Colonic mucosa (tissue), 4 donors: ENCODE data around the gene PRPS2. TPM values are rescaled to one million over a fixed set of nuclear protein-coding genes. Genes with fewer than 3 reads are reported as not detected.

Source experiments
- DNase-seq: peaks from one replicate; pipeline ENCODE4 v3.0.0-alpha.2; 2020
- H3K27ac ChIP-seq: fragments of 200-600 bp; one replicate; pipeline ENCODE4 v1.8.0; 2021
- H3K27me3 ChIP-seq: fragments of 200-600 bp; one replicate; pipeline ENCODE4 v1.8.0; 2021
- H3K36me3 ChIP-seq: fragments of 200-600 bp; one replicate; pipeline ENCODE4 v1.8.0; 2021
- H3K4me1 ChIP-seq: fragments of 200-600 bp; one replicate; pipeline ENCODE4 v1.8.0; 2021; ENCODE audit warnings: mild to moderate bottlenecking
- H3K4me3 ChIP-seq: fragments of 200-600 bp; one replicate; pipeline ENCODE4 v1.8.0; 2021
- H3K9ac ChIP-seq, 2 donors: one replicate each; pipeline ENCODE4 v1.7.0; 2013; ENCODE audit warnings: control low read depth in 2 of 2, low read depth in 2 of 2, low read length in 2 of 2
- H3K9me3 ChIP-seq: fragments of 200-600 bp; one replicate; pipeline ENCODE4 v1.8.0; 2021
- intact Hi-C: fragments of 100-400 bp; cut with DNase I; formaldehyde crosslinking; loops from one replicate; pipeline ENCODE4 v1.14.1; 2022
- total RNA-seq, 2 donors: library from RNA; stranded (reverse); fragmentation: NEBNext Ultra II Directional in 1 of 2; extraction: Animal tissue kit (Norgen Biotek cat#: 25700) in 1 of 2; gene quantifications; one replicate each; pipeline ENCODE4 v1.2.1, GENCODE V29; 2021
- TF ChIP-seq, protein P1 (sequence below): fragments of 200-600 bp; IDR thresholded peaks from one replicate; pipeline ENCODE4 v1.8.0; 2022; ENCODE audit warnings: antibody characterized with exemption, mild to moderate bottlenecking
- donor health status: healthy.
- donor health status: DM: no; HTN: no; CAD: no.
- donor health status: DM: no; HTN: no; CAD: no.

PRPS2 gene
- total RNA-seq, 2 donors from 2014 or later = 67.0 to 75.8 TPM

DNA sequence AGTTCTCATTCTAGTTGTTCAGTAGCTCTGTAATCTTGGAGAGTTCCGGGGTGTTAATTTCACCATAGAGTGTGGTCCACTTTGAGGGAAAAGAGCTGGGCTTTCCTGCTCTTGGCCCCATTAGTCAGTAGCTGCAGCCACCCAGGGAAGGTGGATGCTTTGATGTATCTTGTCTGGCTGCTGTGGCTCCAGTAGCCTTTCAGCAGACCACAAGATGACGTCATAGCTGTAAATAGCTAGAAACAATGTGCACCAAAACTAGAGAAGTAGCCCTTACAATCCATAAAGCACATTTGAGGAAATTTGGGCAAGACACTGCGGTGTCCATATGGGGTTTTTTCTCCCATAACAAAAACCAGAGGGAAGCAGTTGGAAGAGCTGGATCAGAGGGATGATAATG, 32.9 kb upstream of the PRPS2 start:
- TF ChIP-seq, protein P1, sequence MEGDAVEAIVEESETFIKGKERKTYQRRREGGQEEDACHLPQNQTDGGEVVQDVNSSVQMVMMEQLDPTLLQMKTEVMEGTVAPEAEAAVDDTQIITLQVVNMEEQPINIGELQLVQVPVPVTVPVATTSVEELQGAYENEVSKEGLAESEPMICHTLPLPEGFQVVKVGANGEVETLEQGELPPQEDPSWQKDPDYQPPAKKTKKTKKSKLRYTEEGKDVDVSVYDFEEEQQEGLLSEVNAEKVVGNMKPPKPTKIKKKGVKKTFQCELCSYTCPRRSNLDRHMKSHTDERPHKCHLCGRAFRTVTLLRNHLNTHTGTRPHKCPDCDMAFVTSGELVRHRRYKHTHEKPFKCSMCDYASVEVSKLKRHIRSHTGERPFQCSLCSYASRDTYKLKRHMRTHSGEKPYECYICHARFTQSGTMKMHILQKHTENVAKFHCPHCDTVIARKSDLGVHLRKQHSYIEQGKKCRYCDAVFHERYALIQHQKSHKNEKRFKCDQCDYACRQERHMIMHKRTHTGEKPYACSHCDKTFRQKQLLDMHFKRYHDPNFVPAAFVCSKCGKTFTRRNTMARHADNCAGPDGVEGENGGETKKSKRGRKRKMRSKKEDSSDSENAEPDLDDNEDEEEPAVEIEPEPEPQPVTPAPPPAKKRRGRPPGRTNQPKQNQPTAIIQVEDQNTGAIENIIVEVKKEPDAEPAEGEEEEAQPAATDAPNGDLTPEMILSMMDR = no peak
- no peak overlapping the region for H3K9ac ChIP-seq
- H3K4me3 ChIP-seq = no peak overlapping the region
- DNase-seq = no peak
- H3K36me3 ChIP-seq = no peaks in the 10 kb centered on the region
- intact Hi-C loops = no loop called here
- H3K27ac ChIP-seq = no peak overlapping the region
- H3K4me1 ChIP-seq = no peaks in the 10 kb centered on the region
- no peaks in the 10 kb centered on the region for H3K9me3 ChIP-seq
- no peaks in the 10 kb centered on the region for H3K27me3 ChIP-seq

DNA sequence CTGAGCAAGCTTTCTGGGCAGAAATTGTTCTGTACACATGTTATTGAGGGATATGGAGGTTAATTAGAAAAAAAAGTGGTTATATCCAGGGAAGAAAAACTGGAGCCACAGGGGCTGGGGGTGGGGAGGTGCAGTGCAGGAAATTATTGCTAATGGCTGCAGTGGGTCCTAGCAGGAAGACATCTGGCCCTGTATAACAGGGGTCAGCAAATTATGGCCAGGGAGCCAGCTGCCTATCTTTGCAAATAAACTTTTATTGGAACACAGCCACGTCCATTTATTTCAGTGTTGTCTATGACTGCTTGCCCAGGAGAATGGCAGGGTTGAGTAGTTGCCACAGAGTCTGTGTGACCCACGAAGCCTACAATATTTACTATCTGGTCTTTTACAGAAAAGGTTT, 23.4 kb upstream of the PRPS2 start:
- no peaks in the 10 kb centered on the region for H3K27me3 ChIP-seq
- no peak for DNase-seq
- no peak overlapping the region for H3K9ac ChIP-seq
- intact Hi-C loops = no loop called here
- TF ChIP-seq, protein P1 = no peak
- H3K27ac ChIP-seq = no peak overlapping the region
- H3K36me3 ChIP-seq = no peaks in the 10 kb centered on the region
- no peak overlapping the region for H3K4me3 ChIP-seq
- no peaks in the 10 kb centered on the region for H3K4me1 ChIP-seq
- no peaks in the 10 kb centered on the region for H3K9me3 ChIP-seq

GRCh38 chrX:12768491-12768890, 22.7 kb upstream of the PRPS2 start:
- DNase-seq = no peak
- Histone ChIP-seq H3K27me3 (no peaks in the 10 kb centered on the region), H3K27ac (no peak overlapping the region), H3K9ac (no peak overlapping the region), H3K4me3 (no peak overlapping the region), H3K36me3 (no peaks in the 10 kb centered on the region), H3K4me1 (no peaks in the 10 kb centered on the region), H3K9me3 (no peaks in the 10 kb centered on the region)
- intact Hi-C loops = no loop called here
- TF ChIP-seq, protein P1 = no peak

DNA sequence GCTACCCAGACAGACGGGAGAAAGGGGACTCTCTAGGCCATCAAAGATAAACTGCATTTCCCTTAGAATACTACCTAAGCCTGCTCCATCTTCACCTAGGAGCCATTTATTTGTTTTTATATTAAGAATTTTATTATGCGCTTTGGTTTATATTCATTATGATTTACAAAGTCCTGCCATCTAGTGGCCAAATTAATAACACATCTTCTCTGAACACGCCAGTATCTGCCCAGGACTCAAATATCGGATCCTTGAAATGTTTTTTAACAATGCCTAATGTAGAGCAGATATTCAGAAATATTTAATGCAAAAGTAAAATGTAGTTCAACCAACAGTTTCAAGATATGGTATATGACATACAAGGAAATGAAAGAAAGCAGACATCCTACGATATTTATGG, 20.8 kb upstream of the PRPS2 start:
- Histone ChIP-seq H3K4me3 (no peak overlapping the region), H3K9ac (no peak overlapping the region), H3K27me3 (no peaks in the 10 kb centered on the region), H3K9me3 (no peaks in the 10 kb centered on the region), H3K4me1 (no peaks in the 10 kb centered on the region), H3K36me3 (no peaks in the 10 kb centered on the region), H3K27ac (no peak overlapping the region)
- TF ChIP-seq, protein P1 = peak; percentile 56
- no peak for DNase-seq
- intact Hi-C loops = loop anchor here (5.0 kb wide), 1 partner anchor 688 kb away; no protein-coding TSS in a partner anchor

DNA sequence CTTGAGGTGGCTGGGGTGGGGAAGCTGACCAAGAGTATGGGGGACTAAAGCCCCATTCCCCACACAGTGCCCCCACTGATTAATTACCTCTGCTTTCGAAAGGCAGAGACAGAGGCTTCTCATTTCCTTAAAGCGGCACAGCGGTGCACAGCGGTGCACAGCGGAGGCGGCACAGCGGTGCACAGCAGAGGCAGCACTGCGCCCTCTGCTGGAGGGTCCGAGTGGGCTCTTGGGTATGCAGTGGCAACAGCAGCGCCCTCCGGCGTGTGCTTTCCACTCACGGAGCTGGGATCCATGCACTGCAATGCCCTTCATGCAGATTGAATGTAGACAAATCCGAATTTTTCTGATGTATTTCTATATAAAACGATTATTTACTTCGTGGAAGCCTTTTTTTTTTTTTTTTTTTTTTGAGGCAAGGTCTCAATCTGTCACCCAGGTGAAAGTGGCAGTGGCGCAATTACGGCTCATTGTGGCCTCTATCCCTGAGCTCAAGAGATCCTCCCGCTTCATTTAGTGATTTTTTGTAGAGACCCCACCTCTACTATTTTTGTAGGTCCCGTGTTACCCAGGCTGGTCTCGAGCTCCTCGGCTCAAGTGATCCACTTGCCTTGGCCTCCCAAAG, 19.7 kb upstream of the PRPS2 start:
- TF ChIP-seq, protein P1 = peak; percentile 63
- H3K27ac ChIP-seq = no peak overlapping the region
- intact Hi-C loops = loop anchor here (5.0 kb wide), 1 partner anchor 689 kb away; no protein-coding TSS in a partner anchor

More for the DNA sequence above, 19.7 kb upstream of the PRPS2 start:
- no peaks in the 10 kb centered on the region for H3K4me1 ChIP-seq
- no peak overlapping the region for H3K9ac ChIP-seq
- no peaks in the 10 kb centered on the region for H3K9me3 ChIP-seq
- no peaks in the 10 kb centered on the region for H3K36me3 ChIP-seq
- no peaks in the 10 kb centered on the region for H3K27me3 ChIP-seq
- peak; percentile 49 for DNase-seq
- no peak overlapping the region for H3K4me3 ChIP-seq
